ENCODE data around the gene TNFAIP2.

The TNFAIP2 gene

GRCh38 chr14:103186241-103186822 lies 63.1 kb downstream of the TNFAIP2 start:
- Histone ChIP-seq H4K20me1 (ENCODE audit: low read depth, low read length) (no peaks in the 10 kb centered on the region; the same call in 1 of the 2 replicates), H3F3A (ENCODE audit: insufficient read depth) (no peaks in the 10 kb centered on the region), H3K27ac (ENCODE audit: low read depth, low read length) (no peak overlapping the region), H3K27me3 (ENCODE audit: low read length) (no peaks in the 10 kb centered on the region), H2AFZ (ENCODE audit: low read depth, low read length, severe bottlenecking) (no peak overlapping the region), H3K79me2 (ENCODE audit: insufficient read depth, low read length) (no peaks in the 10 kb centered on the region), H3K9me2 (replicated peaks; ENCODE audit: insufficient read depth, low read length) (no peaks in the 10 kb centered on the region), H3K36me3 (ENCODE audit: low read length) (no peaks in the 10 kb centered on the region), H3K4me2 (ENCODE audit: low read depth, low read length, poor library complexity, severe bottlenecking) (no peak overlapping the region), H3K4me3 (ENCODE audit: insufficient read depth, low read length, poor library complexity, severe bottlenecking) (no peak overlapping the region), H3K9ac (ENCODE audit: low read length) (no peak overlapping the region), H3K9me3 (ENCODE audit: insufficient read depth, low read length) (no peaks in the 10 kb centered on the region)
- TF ChIP-seq CTCF (IDR thresholded peaks at IDR 0.05; ENCODE audit: insufficient read depth, low read length, poor library complexity, severe bottlenecking) (no peak), EZH2phosphoT487 (conservative IDR thresholded peaks at IDR 0.05; ENCODE audit: low read length) (no peak)

Measured in SU-DHL-6 (cell line).